Esophagus muscularis mucosa (tissue), 4 donors: Measurements from ENCODE around the gene SEC61B.

Experiments
- CTCF ChIP-seq, 3 experiments: fragments of 200-600 bp in 2 of 3; fragments of 450-650 bp in 1 of 3; sonication (generic) in 2 of 3; IDR thresholded peaks; one replicate each; pipeline ENCODE4 v1.5.1; 2017 to 2019; ENCODE audit warnings: antibody characterized with exemption in 3 of 3, mild to moderate bottlenecking in 2 of 3, moderate library complexity in 1 of 3
- EP300 ChIP-seq: sonication (generic); formaldehyde crosslinking; IDR thresholded peaks from one replicate; pipeline ENCODE4 v1.6.1; 2017; ENCODE audit warnings: antibody characterized with exemption
- POLR2A ChIP-seq: fragments of 450-650 bp; IDR thresholded peaks from one replicate; pipeline ENCODE4 v1.6.1; 2017; ENCODE audit warnings: antibody characterized with exemption, moderate library complexity, mild to moderate bottlenecking, low read depth

DNA sequence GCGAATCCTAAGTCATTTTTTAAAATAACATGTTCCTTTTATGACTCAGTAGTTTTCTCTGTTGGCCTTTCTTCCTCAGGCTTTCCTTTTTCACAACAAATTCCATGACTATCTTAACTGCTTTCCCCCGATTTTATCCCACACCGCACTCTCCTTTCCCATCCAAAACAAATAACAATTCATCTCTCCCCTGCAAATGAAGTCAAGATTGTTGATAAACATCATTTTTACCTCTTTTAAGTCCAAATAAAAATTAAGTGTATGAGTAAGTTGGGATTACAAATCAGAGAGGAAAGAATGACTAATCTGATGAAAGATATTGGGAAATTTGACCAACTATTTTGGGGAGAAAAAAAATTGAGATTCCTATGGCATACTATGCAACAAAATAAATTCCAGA lies 47.3 kb downstream of the SEC61B start:
- TF ChIP-seq CTCF (IDR thresholded peaks at IDR 0.05) (no peak), EP300 (no peak), POLR2A (no peak)
